Endodermal cell (in vitro differentiated cells): Measurements from ENCODE around the gene P2RY8. TPM values are rescaled to one million over a fixed set of nuclear protein-coding genes. Genes with fewer than 3 reads are reported as not detected.

Experiments
- DNase-seq: peaks from one replicate; pipeline ENCODE4 v3.0.0-alpha.2; 2017
- H3K27ac ChIP-seq: 2 replicates; pipeline ENCODE4 v1.5.1; 2013; ENCODE audit warnings: mild to moderate bottlenecking, low read depth, low read length, moderate library complexity
- H3K27me3 ChIP-seq: 2 replicates; pipeline ENCODE4 v1.6.1; 2013; ENCODE audit warnings: mild to moderate bottlenecking, low read length, moderate library complexity; ENCODE audit not compliant: insufficient read depth, control insufficient read depth, poor library complexity, severe bottlenecking
- H3K36me3 ChIP-seq: 2 replicates; pipeline ENCODE4 v1.7.0; 2013; ENCODE audit warnings: mild to moderate bottlenecking, low read length, moderate library complexity; ENCODE audit not compliant: control insufficient read depth, insufficient read depth
- H3K4me1 ChIP-seq: one replicate; pipeline ENCODE4 v1.7.0; 2013; ENCODE audit warnings: low read length; ENCODE audit not compliant: control insufficient read depth, insufficient read depth
- H3K4me3 ChIP-seq: 2 replicates; pipeline ENCODE4 v1.5.1; 2013; ENCODE audit warnings: mild to moderate bottlenecking, low read length, moderate library complexity
- H3K9ac ChIP-seq: 2 replicates; pipeline ENCODE4 v1.6.1; 2013; ENCODE audit warnings: mild to moderate bottlenecking, low read length, moderate library complexity; ENCODE audit not compliant: poor library complexity, severe bottlenecking; ENCODE audit errors: extremely low read depth
- H3K9me3 ChIP-seq: 2 replicates; pipeline ENCODE4 v1.6.1; 2013; ENCODE audit warnings: mild to moderate bottlenecking, low read length, moderate library complexity; ENCODE audit not compliant: control insufficient read depth
- H3K27ac Mint-ChIP-seq: 2 replicates; pipeline ENCODE4 v1.8.0; 2020; ENCODE audit warnings: mixed read lengths
- H3K27me3 Mint-ChIP-seq: 2 replicates; pipeline ENCODE4 v1.8.0; 2021; ENCODE audit warnings: mild to moderate bottlenecking, mixed read lengths; ENCODE audit not compliant: insufficient read depth
- H3K36me3 Mint-ChIP-seq: 2 replicates; pipeline ENCODE4 v1.8.0; 2020; ENCODE audit warnings: low read depth, mixed read lengths
- H3K4me1 Mint-ChIP-seq: 2 replicates; pipeline ENCODE4 v1.8.0; 2020; ENCODE audit warnings: mixed read lengths
- H3K4me3 Mint-ChIP-seq: 2 replicates; pipeline ENCODE4 v1.8.0; 2020; ENCODE audit warnings: mild to moderate bottlenecking, moderate library complexity, mixed read lengths
- H3K9me3 Mint-ChIP-seq: 2 replicates; pipeline ENCODE4 v1.8.0; 2020; ENCODE audit warnings: mild to moderate bottlenecking, mixed read lengths
- WGBS, 2 experiments: methylation state at CpG; one replicate each; pipeline versions ENCODE4 v1.1.5 to v1.1.7; 2013; ENCODE audit warnings: missing lambda C conversion rate in 2 of 2, mixed read lengths in 1 of 2; ENCODE audit not compliant: insufficient coverage in 1 of 2, insufficient read length in 1 of 2; 5-methylcytosine and 5-hydroxymethylcytosine counted together
- total RNA-seq, 2 donors: library from RNA; stranded (reverse); fragmentation: NEBNext Ultra II Directional in 1 of 2; extraction: Animal tissue kit (Norgen Biotek cat#: 25700) in 1 of 2; gene quantifications; 2 replicates in 1 of 2; 3 replicates in 1 of 2; pipeline ENCODE4 v1.2.1, GENCODE V29; 2021
- TF ChIP-seq, protein P1 (sequence below): fragments of 200-600 bp; sonication (generic); conservative IDR thresholded peaks from 2 replicates; pipeline ENCODE4 v1.5.0; 2021; ENCODE audit warnings: antibody characterized with exemption, mild to moderate bottlenecking

The P2RY8 gene
- total RNA-seq, 2 donors from 2014 or later: not detected

DNA sequence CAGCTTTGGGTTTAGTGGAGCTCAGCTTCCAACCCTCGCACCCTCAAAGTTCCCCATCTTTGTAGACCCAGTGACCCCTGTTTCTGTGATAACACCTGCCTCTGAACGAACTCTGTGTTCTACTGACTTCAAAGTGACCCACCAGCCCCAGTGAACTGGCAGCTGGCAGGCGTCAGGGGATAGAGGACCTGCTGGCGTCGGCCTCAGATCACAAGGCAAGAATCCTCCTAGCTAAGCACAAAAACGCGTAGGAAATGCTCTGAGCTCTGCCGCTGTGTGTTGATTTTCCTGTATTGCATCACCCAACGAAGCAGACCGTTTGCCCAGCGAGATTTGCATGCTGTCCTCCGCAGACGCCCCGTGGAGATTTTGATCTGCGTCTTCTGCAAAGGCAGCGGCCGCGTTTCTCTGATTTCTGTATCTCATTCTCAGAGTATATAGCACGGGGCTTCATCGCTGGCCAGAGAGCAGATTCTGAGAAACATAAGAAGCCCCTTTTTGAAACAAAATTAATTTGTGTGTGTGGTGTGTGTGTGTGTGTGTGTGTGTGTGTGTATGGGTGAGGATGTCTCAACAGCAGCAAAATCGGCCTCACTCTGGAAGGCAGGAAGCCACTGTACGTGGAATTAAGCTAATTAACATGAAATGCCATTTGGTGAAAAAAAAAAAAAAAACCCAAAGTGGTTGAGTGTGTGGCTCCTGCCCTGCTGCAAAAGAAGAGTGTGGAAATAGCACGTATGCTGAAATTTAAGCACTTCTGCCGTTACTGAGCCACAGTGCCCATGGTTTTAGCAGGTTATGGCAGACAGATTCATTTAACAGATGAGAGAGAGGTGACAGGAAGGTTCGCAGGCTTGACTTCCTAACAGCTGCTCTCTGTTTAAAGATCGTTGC, 55.1 kb downstream of the P2RY8 start:
- Mint-ChIP-seq H3K27me3 (peaks cover 7% of the 10 kb centered on the region), H3K27ac (peak overlapping the region; percentile 73), H3K4me3 (peak overlapping the region; percentile 44), H3K36me3 (no peaks in the 10 kb centered on the region), H3K4me1 (peaks cover 5% of the 10 kb centered on the region), H3K9me3 (peaks cover 17% of the 10 kb centered on the region)
- no peaks in the 10 kb centered on the region for H3K27me3 ChIP-seq
- TF ChIP-seq, protein P1, sequence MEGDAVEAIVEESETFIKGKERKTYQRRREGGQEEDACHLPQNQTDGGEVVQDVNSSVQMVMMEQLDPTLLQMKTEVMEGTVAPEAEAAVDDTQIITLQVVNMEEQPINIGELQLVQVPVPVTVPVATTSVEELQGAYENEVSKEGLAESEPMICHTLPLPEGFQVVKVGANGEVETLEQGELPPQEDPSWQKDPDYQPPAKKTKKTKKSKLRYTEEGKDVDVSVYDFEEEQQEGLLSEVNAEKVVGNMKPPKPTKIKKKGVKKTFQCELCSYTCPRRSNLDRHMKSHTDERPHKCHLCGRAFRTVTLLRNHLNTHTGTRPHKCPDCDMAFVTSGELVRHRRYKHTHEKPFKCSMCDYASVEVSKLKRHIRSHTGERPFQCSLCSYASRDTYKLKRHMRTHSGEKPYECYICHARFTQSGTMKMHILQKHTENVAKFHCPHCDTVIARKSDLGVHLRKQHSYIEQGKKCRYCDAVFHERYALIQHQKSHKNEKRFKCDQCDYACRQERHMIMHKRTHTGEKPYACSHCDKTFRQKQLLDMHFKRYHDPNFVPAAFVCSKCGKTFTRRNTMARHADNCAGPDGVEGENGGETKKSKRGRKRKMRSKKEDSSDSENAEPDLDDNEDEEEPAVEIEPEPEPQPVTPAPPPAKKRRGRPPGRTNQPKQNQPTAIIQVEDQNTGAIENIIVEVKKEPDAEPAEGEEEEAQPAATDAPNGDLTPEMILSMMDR: no peak
- H3K9me3 ChIP-seq: peaks cover 11% of the 10 kb centered on the region
- no peaks in the 10 kb centered on the region for H3K4me1 ChIP-seq
- WGBS, 2 experiments: 28 to 33% methylated on average over 16 to 26 of the region's 26 CpGs
- no peaks in the 10 kb centered on the region for H3K36me3 ChIP-seq
- H3K27ac ChIP-seq: peak overlapping the region; percentile 59
- no peak overlapping the region for H3K9ac ChIP-seq
- H3K4me3 ChIP-seq: peak overlapping the region; percentile 29
- DNase-seq: peak; percentile 84

DNA sequence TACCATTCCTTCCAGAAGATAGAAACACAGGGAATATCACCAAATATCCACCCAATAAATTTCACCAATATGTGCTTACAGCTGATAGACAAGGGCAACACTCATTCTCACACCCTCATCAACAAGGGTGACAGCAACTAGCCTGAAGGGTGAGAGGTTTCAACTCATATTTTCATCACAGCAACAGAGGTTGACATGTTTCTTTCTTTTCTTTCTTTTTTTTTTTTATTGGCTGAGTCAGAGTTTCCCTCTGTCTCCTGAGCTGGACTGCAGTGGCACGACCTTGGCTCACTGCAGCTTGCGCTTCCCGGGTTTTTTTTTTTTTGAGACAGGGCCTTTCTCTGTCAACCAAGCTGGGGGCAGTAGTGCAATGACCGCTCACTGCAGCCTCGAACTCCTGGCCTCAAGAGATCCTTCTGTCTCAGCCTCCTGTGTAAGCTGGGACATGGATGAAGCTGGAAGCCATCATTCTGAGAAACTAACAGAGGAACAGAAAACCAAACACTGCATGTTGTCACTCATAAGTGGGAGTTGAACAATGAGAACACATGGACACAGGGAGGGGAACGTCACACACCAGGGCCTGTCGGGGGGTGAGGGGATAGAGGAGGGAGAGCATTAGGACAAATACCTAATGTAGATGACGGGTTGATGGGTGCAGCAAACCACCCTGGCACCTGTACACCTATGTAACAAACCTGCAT, 56.8 kb downstream of the P2RY8 start:
- no peak overlapping the region for H3K27ac ChIP-seq
- Mint-ChIP-seq H3K36me3 (no peaks in the 10 kb centered on the region), H3K4me1 (peaks cover 5% of the 10 kb centered on the region), H3K9me3 (peaks cover 17% of the 10 kb centered on the region), H3K27me3 (peaks cover 7% of the 10 kb centered on the region), H3K4me3 (no peak overlapping the region), H3K27ac (no peak overlapping the region)
- H3K27me3 ChIP-seq: no peaks in the 10 kb centered on the region
- H3K36me3 ChIP-seq: no peaks in the 10 kb centered on the region
- DNase-seq: no peak
- peaks cover 11% of the 10 kb centered on the region for H3K9me3 ChIP-seq
- no peak overlapping the region for H3K9ac ChIP-seq
- H3K4me3 ChIP-seq: no peak overlapping the region
- whole genome bisulfite sequencing, 2 experiments: 71 to 80% methylated on average over 1 to 6 of the region's 8 CpGs
- TF ChIP-seq, protein P1: no peak
- H3K4me1 ChIP-seq: no peaks in the 10 kb centered on the region

DNA sequence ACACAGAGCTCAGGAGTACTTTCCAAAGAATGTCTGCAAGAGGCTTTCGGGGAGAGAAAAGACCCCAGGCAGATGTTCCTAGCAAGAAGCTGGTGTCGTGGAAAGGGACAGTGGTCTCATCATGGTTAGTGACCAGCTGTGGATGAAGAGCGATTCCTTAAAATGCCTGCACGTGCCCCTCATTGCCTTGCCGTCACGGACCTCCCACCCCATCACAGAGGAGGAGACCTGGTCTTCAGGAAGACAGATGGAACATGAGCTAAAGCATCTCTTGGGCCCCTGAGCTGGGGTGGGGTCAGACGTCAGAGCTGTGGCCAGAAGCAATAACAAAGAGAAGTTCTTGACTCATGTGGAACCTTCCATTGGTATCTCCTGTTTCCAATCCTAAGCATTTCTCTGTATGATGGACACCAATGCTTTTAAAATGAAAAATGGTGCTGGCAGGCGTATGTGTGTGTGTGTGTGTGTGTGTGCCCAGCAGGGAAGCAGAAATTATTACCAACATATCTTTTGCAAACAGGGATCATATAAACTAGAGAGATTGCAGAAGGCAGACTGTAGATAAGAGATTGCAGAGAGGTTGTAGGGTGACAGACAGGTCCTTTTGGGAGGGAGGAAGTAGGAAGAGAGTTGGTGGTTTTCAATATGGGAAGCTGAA, 59.1 kb downstream of the P2RY8 start:
- peaks cover 5% of the 10 kb centered on the region for H3K4me1 Mint-ChIP-seq

More for the DNA sequence above, 59.1 kb downstream of the P2RY8 start:
- Histone ChIP-seq H3K4me1 (no peaks in the 10 kb centered on the region), H3K36me3 (no peaks in the 10 kb centered on the region), H3K27me3 (no peaks in the 10 kb centered on the region), H3K27ac (no peak overlapping the region), H3K9ac (no peak overlapping the region), H3K4me3 (no peak overlapping the region), H3K9me3 (peaks cover 11% of the 10 kb centered on the region)
- Mint-ChIP-seq H3K27ac (no peak overlapping the region), H3K27me3 (peaks cover 7% of the 10 kb centered on the region), H3K9me3 (peaks cover 17% of the 10 kb centered on the region), H3K36me3 (no peaks in the 10 kb centered on the region), H3K4me3 (no peak overlapping the region)
- TF ChIP-seq, protein P1: no peak
- no peak for DNase-seq
- WGBS, 2 experiments: 73 to 74% methylated on average over 5 to 7 of the region's 8 CpGs
